ENCODE measurements around the gene STARD8.

The STARD8 gene

DNA sequence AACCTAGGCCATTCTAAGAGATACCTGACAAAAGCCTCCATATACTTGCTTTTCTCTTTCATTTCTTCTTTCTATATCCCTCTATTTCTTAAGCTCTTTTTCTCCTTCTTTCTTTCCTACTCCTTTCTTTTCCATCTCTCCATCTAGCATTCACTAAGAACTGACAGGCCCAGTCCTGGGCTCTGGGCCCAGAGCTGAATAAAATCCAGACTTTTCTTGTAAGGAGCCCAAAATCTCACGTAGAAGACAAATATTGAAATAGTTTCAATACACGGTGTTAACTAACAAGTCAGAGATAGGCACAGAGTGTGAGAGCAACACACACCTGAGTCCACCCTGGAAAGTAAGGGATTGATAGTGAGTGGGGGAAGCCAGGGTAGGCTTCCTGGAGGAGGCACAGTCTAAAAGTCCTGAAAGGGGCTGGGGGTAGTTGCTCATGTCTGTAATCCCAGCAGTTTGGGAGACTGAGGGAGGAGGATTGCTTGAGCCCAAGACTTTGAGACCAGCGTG lies 108.2 kb downstream of the STARD8 start:
- TF ChIP-seq GATA3 (IDR thresholded peaks at IDR 0.05; ENCODE audit: low read depth, low read length) (no peak), GATA2 (IDR thresholded peaks at IDR 0.05; ENCODE audit: low read depth, low read length) (no peak)

DNA sequence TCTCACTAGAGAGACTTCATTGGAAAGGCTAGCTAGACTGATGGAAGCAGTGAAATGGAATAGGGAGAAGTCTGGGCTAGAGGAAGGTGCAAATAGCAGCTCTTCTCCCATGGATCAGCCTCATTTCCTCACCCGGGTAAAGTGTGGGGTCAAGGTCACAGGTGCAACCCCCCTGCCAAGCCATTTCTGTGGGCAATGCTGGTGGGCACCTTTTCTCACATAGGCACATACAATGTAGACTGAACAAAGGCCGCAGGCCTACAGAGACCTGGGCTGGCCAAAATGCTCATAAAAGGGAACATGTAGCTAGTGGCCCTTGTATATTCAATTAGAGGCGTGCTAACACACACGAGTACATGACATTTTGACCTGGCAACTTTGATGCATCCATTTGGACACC lies 109.9 kb downstream of the STARD8 start:
- no peak for TF ChIP-seq GATA2 (IDR thresholded peaks at IDR 0.05; ENCODE audit: low read depth, low read length)
- no peak for TF ChIP-seq GATA3 (IDR thresholded peaks at IDR 0.05; ENCODE audit: low read depth, low read length)

DNA sequence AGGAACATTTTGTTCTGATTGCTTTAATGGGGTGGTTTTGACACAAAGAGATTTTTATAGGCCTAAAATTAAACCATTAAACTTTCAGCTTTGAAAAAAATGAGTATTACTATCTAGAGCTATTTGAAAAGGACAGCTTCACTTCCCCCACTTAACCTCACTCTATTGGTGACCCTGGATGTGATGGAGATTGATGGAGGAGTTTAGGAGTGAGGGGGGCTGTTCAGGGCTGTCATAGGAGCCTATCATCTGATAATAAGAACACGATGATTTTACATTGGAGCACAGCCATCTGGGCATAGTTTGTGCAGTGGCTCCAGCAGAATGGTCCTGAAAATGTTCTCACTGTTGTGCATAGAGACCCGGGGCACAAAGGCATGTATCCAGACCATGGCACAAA lies 110.3 kb downstream of the STARD8 start:
- TF ChIP-seq GATA3 (IDR thresholded peaks at IDR 0.05; ENCODE audit: low read depth, low read length): no peak
- no peak for TF ChIP-seq GATA2 (IDR thresholded peaks at IDR 0.05; ENCODE audit: low read depth, low read length)

DNA sequence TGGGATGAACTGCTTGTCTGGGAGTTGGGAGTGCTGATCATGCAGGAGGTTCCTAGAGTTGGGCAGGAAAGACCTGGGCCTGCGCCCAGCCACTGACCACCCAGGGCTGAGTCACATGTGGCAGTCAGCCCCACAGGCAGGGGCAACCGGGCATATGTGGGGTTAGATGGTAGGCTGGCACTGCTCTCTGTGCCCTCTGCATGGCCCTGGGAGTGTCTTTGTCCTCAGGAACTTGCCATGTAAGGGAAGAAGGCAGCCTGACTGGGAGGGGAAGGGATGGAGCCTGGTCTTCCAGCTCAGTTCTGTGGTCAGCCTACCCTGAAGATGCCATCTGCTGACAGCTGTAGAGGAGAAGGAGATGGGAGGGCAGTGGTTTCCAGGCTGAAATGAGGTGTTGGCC lies 111.2 kb downstream of the STARD8 start:
- TF ChIP-seq GATA3 (IDR thresholded peaks at IDR 0.05; ENCODE audit: low read depth, low read length) (no peak), GATA2 (IDR thresholded peaks at IDR 0.05; ENCODE audit: low read depth, low read length) (no peak)

DNA sequence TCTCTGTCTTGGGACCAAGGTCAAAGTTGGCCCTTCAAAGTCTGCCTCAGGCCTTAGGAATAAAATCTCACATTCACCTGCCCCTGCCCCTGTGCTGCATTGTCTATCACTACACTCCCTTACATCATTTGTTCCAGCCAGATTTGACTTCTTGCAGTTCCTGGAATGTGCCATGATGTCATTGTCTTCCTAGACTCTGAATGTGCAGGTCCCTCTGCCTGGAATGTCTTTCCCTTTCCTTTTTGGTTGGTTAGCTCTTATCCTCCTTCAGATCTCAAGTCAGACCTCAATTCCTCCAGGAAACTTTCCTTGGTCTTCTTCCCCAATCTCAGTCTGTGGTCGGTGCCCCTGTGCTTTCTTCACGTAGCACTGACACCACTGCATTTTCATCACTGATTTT lies 113.6 kb downstream of the STARD8 start:
- no peak for TF ChIP-seq GATA3 (IDR thresholded peaks at IDR 0.05; ENCODE audit: low read depth, low read length)
- no peak for TF ChIP-seq GATA2 (IDR thresholded peaks at IDR 0.05; ENCODE audit: low read depth, low read length)

DNA sequence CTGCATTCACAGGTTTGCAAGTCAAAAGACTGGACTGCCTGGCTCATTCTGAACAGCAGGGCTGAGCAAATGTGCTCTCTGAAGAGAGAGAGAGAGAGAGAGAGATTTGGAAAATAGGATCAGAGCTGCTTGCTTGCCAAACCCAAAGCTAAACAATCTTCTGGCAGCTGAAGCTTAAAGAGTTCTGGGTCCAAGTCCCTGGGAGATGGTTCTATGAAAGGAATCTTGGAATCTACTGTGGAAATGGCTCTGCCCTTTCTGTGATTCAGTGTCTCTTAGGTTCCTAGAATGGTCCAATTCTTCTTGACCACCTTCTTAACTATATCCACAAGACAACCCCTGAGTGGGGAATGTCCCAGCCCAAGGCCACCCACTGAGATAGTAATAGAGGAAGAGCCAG lies 115.3 kb downstream of the STARD8 start:
- TF ChIP-seq GATA2 (IDR thresholded peaks at IDR 0.05; ENCODE audit: low read depth, low read length): no peak
- TF ChIP-seq GATA3 (IDR thresholded peaks at IDR 0.05; ENCODE audit: low read depth, low read length): no peak

DNA sequence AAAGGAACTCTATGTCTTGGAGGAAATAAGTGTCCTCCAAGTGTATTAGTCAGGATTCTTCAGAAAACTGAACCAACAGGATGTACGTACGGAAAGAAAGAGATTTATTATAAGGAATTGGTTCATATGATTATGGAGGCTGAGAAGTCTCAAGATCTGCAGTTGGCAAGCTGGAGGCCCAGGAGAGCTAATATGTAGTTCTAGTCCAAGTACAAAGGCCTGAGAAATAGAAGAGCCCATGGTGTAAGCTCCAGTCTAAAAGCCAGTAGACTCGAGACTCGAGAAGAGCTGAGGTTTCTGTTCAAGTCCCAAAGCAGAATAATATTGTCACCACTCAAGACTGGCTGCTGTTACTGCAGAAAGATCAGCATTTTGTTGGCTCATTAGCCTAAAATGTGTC lies 116.0 kb downstream of the STARD8 start:
- TF ChIP-seq GATA3 (IDR thresholded peaks at IDR 0.05; ENCODE audit: low read depth, low read length): no peak
